ENCODE measurements around the gene PGLYRP3. TPM values are rescaled to one million over a fixed set of nuclear protein-coding genes. Genes with fewer than 3 reads are reported as not detected.

The PGLYRP3 gene
- total RNA-seq, 1 experiment from 2014 or later = not detected

Other genes starting within 250 kb of the PGLYRP3 start
- not detected in 2 replicates for gene SPRR2B, start 241.3 kb downstream of the PGLYRP3 start, total RNA-seq (2014; rRNA removed; shearing (Covaris generic))
- not detected in 2 replicates for gene SPRR2E, start 218.4 kb downstream of the PGLYRP3 start, total RNA-seq (2014; rRNA removed; shearing (Covaris generic))
- gene SPRR2F, start 199.4 kb downstream of the PGLYRP3 start, total RNA-seq (2014; rRNA removed; shearing (Covaris generic)) = not detected in 2 replicates
- not detected in 2 replicates for gene SPRR2G, start 162.1 kb downstream of the PGLYRP3 start, total RNA-seq (2014; rRNA removed; shearing (Covaris generic))
- gene LELP1, start 109.5 kb downstream of the PGLYRP3 start, total RNA-seq (2014; rRNA removed; shearing (Covaris generic)) = not detected in 2 replicates
- not detected in 2 replicates for gene PRR9, start 95.4 kb downstream of the PGLYRP3 start, total RNA-seq (2014; rRNA removed; shearing (Covaris generic))
- not detected in 2 replicates for gene LORICRIN, start 53.3 kb downstream of the PGLYRP3 start, total RNA-seq (2014; rRNA removed; shearing (Covaris generic))
- gene PGLYRP4, start 35.9 kb upstream of the PGLYRP3 start, total RNA-seq (2014; rRNA removed; shearing (Covaris generic)) = not detected in 2 replicates
- gene S100A9, start 44.9 kb upstream of the PGLYRP3 start, total RNA-seq (2014; rRNA removed; shearing (Covaris generic)) = 1.1 and 14.0 TPM in 2 replicates
- gene S100A12, start 62.7 kb upstream of the PGLYRP3 start, total RNA-seq (2014; rRNA removed; shearing (Covaris generic)) = not detected in 2 replicates
- gene S100A8, start 78.1 kb upstream of the PGLYRP3 start, total RNA-seq (2014; rRNA removed; shearing (Covaris generic)) = not detected in 2 replicates
- gene S100A7A, start 103.6 kb upstream of the PGLYRP3 start, total RNA-seq (2014; rRNA removed; shearing (Covaris generic)) = not detected in 2 replicates
- not detected in 2 replicates for gene S100A7, start 147.7 kb upstream of the PGLYRP3 start, total RNA-seq (2014; rRNA removed; shearing (Covaris generic))
- 308 and 563 TPM in 2 replicates for gene S100A6, start 223.0 kb upstream of the PGLYRP3 start, total RNA-seq (2014; rRNA removed; shearing (Covaris generic))
- 1.5 and 15.4 TPM in 2 replicates for gene S100A5, start 228.0 kb upstream of the PGLYRP3 start, total RNA-seq (2014; rRNA removed; shearing (Covaris generic))
- gene S100A4, start 232.9 kb upstream of the PGLYRP3 start, total RNA-seq (2014; rRNA removed; shearing (Covaris generic)) = 452 and 453 TPM in 2 replicates
- 0.37 and 4.3 TPM in 2 replicates for gene S100A3, start 236.3 kb upstream of the PGLYRP3 start, total RNA-seq (2014; rRNA removed; shearing (Covaris generic))